ENCODE results near the gene MYLIP.

DNA sequence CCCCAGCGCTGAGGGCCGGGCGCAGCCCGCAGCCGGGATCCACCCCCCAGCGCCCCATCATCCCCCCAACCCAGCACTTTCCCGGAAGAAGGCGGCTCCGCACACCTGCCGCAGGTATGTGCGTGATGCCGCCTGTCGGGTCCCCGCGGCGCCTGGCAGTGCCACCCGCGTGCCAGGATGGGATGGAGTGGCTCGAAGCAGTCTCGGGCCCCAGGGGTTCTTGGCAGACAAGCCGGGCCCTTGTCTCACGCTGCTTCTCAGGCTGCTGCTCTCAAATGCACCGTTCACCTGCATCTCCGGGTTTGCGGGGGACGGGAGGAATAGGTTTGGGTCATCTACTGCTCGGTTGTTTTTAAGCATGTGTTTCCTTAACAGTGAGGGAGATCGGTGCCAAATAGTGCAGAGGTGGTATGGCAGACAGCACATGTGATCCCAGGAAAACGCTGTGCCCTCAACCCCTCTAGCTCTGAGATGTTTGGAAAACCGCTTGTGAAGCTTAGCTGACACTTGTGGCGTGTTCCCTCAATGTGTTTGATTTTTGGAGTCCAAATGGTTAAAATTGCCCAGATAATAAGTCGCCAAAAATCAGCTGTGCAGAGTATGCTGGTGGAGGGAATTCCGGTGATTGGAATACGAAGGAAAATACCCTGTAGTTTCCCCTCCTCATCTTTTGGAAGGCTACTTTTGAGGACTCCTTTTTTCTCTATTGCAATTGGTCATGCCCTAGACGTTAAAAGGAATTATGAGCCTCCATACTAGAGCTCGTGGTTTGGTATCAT is 926 bp downstream of the MYLIP start:
- no peak for TF ChIP-seq ZNF184 (tag by site-specific recombination; IDR thresholded peaks at IDR 0.05)
- no peak for TF ChIP-seq YY1 (tag by site-specific recombination; IDR thresholded peaks at IDR 0.05)
- TF ChIP-seq ZSCAN30 (tag by site-specific recombination; IDR thresholded peaks at IDR 0.05), result no peak
- no peak for TF ChIP-seq ZBTB48 (tag by site-specific recombination; IDR thresholded peaks at IDR 0.05)
- no peak for TF ChIP-seq ZNF239 (tag by site-specific recombination; IDR thresholded peaks at IDR 0.05)
- no peak for TF ChIP-seq ZNF416 (tag by site-specific recombination; IDR thresholded peaks at IDR 0.05)
- TF ChIP-seq, protein P1, sequence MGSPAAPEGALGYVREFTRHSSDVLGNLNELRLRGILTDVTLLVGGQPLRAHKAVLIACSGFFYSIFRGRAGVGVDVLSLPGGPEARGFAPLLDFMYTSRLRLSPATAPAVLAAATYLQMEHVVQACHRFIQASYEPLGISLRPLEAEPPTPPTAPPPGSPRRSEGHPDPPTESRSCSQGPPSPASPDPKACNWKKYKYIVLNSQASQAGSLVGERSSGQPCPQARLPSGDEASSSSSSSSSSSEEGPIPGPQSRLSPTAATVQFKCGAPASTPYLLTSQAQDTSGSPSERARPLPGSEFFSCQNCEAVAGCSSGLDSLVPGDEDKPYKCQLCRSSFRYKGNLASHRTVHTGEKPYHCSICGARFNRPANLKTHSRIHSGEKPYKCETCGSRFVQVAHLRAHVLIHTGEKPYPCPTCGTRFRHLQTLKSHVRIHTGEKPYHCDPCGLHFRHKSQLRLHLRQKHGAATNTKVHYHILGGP (tag by site-specific recombination; IDR thresholded peaks at IDR 0.05), result no peak
- TF ChIP-seq, protein P2, sequence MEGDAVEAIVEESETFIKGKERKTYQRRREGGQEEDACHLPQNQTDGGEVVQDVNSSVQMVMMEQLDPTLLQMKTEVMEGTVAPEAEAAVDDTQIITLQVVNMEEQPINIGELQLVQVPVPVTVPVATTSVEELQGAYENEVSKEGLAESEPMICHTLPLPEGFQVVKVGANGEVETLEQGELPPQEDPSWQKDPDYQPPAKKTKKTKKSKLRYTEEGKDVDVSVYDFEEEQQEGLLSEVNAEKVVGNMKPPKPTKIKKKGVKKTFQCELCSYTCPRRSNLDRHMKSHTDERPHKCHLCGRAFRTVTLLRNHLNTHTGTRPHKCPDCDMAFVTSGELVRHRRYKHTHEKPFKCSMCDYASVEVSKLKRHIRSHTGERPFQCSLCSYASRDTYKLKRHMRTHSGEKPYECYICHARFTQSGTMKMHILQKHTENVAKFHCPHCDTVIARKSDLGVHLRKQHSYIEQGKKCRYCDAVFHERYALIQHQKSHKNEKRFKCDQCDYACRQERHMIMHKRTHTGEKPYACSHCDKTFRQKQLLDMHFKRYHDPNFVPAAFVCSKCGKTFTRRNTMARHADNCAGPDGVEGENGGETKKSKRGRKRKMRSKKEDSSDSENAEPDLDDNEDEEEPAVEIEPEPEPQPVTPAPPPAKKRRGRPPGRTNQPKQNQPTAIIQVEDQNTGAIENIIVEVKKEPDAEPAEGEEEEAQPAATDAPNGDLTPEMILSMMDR (tag by site-specific recombination; IDR thresholded peaks at IDR 0.05), result no peak
- TF ChIP-seq ZNF561 (tag by site-specific recombination; IDR thresholded peaks at IDR 0.05; ENCODE audit: borderline replicate concordance), result no peak
- no peak for TF ChIP-seq ZNF138 (tag by site-specific recombination; IDR thresholded peaks at IDR 0.05; ENCODE audit: borderline replicate concordance)
- TF ChIP-seq ZNF132 (tag by site-specific recombination; IDR thresholded peaks at IDR 0.05; ENCODE audit: borderline replicate concordance), result no peak
